CD4-positive, alpha-beta T cell treated with Interleukin-4 for 1 hour (primary cell): ENCODE measurements around the gene PRR29.
"Not testable (repeated sequence)": the region's sequence is repeated elsewhere in the genome, so short reads cannot be mapped to it uniquely, and the experiment has no call there.

ENCODE experiments used
- DNase-seq, 2 donors: peaks; one replicate each; pipeline ENCODE4 v3.0.0-alpha.2; 2020 to 2022

Gene PRR29

DNA sequence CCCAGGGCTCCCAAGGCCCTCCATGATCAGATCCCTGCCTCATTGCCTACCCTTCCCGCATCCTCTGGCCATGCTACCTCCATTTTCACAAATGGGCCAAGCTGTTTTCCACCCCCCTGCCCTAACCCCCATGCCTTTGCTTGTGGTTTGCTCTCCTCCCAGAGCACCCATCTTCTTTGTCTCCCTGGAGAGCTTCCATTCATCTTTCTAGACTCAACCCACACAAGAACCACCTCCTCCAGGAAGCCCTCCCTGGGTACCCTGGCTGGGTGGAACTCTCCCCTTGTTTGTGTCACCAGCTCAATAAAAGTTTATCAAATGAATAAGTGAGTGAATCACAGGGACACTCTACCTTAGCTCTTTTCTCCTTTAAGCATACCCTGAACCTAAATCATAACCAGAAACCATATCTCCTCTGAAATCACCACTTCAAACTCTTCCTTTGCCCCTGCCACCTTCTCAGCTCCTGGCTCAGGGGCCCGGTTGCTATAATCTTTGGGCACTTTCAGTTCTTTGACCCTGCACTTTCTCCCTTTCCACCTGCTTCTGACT lies 22.5 kb upstream of the PRR29 start:
- DNase-seq: no peak

DNA sequence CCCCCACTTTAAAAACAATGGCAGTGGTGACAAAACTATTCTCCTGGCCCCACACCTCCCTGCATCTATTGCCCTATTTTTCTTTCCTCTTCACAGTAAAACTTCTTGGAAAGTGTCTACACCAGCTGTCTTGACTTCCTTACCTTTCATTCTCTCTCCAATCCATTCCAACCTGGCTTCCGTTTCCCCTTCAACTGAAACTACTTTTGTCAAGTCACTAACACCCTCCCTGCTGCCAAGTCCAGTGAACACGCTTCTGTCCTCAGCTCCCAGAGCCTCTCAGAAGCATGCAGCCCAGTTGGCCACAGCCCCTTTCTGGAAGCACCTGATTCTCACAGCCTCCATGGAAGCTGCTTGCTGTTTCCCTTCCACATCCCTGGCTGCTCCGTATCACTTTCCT lies 21.4 kb upstream of the PRR29 start:
- no peak for DNase-seq

DNA sequence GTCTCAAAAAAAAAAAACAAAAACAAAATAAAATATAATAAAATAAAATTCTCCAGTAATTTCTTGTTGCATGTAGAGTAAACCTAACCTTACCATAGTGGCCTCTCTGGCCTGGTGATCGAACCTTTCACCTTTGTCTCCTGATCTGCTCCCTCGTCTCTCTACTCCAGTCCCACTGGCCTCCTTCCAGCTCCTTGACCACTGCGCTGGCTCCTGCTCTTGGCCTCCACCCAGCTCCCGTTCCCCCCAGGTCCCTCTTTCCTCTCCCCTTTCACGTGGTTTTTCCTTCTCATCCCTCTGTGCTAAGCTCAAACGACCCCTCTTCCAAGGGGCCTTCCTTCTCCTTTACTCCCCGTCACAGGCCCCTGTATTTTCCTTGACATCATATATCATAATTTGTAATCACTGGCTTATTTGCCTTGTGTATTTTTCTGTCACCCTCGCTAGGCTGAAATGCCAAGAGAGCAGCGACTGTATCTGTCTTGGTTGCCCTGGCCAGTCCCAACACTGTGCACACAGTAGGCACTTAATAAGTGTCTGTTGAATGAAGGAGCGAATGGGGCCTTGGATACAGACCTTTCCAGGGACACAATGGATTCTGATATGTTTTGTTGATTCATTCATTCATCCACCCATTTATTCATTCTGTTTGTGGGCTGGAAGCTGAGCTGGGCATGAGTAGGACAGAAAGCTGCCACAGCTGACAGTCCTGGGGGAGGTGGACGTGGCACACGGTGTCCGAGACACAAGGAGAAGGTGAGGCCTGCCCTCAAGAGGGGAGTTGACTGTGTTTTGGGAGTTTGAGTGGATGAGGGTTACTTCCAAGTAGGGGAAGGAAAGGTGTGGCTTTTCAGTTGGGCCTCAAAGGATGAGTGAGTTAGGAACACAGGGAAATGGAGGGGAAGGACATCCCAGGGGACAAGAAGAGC lies 19.6 kb upstream of the PRR29 start:
- DNase-seq: no peak

DNA sequence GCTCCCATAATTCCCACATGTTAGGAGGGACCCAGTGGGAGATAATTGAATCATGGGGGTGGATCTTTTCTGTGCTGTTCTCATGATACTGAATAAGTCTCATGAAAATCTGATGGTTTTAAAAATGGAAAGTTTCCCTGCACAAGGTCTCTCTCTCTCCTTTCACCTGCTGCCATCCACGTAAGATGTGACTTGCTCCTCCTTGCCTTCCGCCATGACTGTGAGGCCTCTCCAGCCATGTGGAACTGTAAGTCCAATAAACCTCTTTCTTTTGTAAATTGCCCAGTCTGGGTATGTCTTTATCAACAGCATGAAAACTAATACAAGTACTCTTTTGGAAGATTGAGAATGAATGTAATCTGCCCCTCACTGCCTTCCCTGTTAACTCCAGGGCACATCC lies 15.5 kb upstream of the PRR29 start:
- DNase-seq: not testable (repeated sequence)

DNA sequence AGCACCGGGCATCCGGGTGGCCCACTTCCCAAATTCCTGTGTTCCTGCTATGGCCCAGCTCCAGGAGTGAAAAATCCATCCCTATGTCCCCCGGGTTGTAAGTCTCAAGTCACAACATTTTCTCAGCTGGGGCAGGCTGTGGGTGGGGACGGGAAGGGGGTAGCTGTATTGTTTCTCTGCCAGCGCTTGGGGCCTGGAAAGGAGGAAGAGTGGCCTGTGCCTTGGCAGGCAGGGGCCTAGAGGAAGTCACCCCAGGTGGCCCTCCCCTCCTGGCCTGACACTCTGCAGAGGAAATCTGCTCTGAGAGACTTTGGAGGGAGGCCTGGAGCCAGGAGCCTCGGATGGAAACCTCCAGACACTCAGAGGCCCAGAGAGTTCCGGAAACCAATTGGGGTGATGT lies 14.8 kb upstream of the PRR29 start:
- DNase-seq: no peak

DNA sequence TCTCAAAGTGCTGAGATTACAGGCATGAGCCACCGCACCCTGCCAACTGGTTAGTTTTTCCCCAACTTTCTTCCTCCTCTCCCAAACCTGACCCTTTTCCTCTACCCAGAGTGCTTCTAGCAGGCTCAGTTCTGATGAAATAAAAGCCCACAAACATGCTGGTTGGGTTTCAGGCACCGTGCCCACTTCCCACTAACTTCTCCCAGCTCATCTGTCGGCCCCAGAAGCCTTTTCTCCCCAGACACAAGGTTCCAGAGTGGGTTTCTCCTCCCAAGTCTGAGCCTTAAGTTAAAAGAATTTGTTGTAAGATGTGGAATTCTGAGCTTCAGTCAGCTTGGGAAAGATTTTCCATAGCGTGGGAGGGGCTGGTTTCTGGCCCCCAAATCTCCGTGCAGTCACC lies 13.9 kb upstream of the PRR29 start:
- no peak for DNase-seq

DNA sequence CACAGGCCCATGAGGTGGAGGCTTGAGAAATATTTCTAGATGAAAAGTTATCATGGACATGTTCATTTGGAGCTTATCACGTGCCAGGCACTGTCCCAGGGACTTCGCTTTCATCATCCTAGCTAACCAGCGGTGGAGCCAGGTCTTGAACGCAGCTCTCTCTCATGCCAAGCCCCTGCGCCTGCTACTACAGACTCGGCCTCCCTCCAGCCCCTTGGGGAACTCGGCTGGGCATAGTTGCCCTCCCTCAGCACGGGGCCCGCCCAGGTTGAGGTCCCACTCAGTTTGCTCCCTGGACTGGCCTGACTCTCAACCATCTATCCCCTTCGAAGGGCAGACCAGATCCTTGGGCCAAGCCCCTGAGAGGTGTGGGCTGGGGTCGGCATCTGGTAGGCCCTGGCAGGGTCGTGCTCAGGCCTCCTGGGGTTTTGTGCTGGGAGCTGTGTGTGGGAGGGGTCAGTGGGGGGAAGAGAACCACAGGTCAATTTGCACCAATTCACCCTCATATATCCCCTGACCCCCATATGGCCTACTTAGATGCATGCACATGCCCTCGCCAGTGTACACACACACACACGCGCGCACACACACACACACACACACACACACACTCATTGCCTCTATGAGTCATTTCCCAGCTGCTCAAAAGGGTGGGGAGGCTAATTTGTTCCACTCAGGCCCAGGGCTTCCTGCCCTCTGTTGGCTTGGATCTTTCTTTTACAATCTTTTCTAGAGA lies 13.3 kb upstream of the PRR29 start:
- DNase-seq: peak; percentile 72 to 80

DNA sequence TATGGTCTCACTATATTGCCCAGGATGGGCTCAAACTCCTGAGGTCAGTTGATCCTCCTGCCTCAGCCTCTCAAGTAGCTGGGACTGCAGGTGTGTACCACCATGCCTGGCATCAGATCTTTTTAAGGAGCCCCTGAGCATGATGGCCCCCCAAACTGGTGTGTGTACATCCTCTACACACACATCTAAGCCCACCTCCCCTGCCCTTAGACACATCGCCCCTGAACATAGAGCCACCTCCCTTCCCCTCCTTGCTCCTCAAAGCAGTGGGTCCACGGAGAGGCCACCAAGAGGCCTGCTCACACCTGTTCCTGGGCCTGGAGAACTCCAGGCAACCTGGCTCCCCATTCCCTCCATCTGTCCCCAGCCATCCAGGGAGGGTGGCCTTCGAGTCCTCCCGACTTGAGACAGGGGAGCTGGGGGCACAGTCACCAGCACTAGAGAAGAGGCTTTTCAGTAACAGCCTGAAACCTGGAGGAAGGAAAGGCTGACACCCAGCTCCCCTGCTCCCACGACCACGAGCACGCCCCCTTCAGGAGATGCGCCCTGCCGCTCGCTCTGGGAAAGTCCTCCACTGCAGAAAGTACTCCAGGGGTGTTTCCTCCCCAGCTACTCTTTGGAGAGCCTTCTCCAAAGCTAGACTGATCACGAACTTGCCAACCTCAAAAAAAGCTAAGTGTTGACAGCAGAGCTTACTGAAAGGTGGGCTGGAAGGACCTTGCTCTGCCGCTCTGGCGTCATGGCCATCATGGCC lies 12.6 kb upstream of the PRR29 start:
- no peak for DNase-seq

DNA sequence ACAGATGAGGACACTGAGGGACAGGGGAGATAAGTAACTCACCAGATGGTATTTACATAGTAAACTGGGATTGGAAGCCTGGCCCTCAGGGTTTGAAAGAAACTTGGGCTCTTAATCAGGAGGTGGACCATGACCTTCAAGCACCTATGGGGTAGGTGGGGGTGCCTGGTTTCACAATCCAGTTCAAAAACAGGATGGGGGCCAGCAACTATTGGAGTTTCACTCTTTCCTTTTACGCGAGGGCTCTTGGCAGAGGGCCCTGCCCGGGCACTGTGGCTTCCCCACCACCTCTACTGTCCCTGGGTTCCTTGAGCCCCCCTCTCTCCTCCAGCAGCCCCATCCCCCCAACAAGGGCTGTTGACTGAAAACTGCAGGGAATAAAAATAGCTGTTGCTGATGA lies 11.3 kb upstream of the PRR29 start:
- no peak for DNase-seq

DNA sequence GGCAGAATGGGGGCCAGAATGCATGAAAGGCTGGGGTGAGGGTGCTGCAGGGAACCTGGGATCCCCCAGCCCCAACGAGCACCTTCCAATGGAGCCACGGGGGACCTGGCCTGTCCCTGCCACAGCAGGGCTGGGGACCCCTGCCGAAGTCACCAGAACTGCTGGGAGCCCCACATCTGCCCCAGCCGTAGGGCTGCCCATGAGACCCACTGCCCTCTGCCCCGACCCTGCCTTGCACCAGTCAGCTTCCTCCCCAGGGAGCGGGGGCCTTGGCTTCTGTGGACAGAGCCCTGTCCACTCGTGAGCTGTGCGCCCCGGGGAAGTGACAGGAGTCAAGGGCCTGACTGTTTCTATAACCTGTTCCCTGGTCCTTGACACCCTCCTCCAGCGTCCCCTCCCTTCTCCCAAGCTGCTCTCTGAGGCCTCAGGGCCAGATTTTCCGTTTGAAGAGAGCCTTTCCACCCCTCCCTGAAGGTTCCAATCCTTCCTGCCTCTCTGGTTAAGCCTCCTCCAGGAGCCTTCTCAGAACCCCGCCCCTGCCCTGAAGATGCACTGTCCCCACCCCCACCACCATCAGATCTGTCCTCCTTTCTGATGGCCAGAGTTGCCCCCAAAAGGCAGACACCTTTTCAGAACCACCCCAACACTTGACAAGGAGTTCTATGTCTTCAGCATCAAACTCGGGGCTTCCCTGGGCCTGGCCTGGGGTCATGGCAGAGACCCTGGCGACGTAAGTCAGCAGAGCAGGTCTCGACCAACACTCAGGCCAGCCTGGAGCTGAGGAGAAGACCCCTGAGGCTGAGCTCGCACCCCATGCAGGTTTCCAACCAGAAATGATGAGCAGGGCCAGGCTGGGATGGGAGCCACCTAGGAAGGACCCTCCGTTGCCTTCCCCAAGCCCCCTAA lies 10.7 kb upstream of the PRR29 start:
- no peak for DNase-seq

DNA sequence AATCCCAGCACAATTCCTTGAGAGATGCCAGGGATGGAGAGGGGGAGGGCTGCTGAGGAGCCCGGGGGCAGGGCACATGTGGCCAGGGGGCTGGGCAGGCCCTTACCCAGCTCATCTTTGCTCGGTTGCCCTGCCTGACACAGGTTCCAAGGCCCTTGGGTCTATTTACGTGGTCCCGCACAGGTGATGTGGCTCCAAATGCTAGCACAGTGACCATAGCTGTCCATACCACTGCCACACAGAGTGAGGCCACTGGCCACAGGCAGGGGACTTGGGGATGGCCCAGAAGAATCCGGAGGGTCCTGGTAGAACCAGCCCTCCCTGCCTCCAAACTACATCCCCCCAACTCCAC lies 10.0 kb upstream of the PRR29 start:
- no peak for DNase-seq

DNA sequence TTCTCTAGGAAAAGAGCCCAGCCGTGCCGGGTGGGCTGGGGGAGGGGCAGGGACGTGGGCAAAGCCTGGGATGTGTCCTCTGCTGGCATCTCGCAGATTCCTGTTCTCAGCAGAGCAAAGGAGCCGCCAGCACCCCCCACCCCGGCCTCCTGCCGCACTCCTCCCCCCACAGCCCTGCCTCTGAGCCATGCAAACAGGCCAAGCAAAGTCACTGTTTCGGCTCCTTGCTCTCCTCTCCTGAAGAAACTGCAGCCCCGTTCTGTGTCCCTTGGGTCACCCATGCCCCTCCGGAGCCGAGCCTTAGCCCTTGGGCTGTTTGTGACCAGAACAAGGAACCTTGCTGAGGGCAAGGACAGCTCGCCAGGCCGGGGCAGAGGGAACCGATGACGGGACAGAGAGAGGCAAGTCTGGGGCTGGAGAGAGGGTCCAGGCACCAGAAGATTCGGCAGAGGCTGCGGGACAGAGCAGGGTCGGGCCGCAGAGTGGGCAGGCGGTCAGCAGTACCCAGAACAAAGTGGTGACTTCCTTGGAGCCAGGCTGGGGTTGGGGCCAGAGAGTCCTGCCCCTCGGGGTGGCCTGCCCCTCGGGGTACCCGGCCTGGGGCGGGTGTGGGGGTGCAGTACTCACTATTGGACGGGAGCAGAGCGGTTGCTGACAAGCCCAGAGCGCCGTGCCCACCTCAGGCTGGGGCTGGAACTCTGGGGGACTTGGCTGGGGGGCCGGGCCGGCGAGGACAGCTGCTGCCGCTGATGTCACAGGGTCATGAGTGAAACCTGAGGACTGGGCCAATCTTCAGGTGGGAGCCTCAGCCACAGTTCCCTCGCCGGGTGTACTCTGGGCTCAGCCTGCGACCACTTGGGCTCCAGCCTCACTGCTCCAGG lies 9.2 kb upstream of the PRR29 start:
- no peak for DNase-seq

DNA sequence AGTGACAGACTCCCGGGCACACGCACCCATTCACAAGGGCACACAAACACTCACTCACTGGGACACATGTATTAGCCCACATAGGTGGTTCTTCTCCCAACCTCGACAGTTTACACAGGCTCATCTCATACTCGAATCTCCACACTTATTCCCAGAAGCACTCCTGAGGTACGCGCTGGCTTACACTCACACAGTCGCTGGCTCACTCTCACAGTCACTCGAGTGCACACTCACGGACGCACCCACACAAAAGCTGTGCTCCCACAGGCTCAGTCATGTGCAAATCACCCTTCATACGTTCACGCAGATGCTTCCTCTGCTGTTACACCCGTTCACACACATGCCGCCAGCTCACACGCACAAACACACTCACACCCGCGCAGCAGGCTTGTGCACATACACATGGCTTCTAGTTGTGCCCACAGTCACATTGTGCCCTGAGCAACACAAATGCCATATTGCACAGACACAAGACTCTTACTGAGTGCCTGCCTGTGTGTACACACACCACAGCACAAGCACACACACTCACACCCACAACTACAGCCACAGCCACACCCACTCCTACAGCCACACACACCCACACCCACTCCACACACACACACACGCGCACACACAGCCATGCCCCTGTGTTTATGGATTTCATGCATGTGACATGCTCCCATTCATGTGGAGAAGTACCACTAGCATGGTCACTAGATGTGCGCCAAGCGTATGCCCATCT lies 8.4 kb upstream of the PRR29 start:
- no peak for DNase-seq

DNA sequence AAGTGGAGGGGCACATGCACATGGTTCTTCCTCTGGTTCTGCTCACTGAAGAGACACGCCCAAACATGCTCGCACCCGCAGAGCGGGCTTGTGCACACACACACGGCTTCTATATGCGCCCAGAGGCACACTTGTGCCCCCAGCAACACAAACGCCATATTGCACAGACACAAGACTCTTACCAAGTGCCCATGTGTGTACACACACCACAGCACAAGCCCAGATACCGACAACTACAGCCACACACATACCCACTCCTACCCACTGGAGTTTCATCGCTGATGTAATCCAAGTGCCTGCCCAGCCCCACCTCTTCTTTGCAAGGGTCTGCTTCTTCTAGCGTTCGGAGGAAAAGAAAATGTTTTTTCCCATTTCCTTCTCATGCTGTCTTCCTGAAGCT lies 6.5 kb upstream of the PRR29 start:
- DNase-seq: no peak

DNA sequence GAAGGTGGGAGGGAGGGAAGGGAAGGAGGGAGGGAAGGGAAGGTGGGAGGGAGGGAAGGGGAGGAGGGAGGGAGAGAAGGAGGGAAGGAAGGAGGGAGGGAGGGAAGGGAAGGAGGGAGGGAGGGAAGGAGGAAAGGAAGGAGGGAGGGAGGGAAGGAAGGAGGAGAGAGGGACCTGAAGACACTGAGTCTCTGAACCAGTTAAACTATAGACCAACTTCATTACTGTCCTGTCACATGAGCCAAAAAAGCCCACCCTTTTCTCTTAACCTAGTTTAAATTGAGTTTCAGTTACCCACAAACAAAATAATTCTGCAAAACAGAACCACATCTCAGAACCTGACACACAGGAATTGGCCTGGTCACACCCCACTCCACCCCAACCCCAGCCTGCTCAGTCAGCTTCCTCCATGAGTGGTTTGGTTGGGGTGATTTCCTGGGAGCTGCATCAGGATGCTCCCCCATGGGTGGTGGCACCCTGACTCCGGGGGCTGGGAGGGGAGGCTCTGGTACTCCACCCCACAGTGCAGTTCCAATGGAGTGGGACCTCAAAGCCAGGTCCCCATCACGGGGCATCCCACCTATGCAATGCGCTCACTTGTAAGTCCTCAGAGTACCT lies 4.7 kb upstream of the PRR29 start:
- DNase-seq: peak; percentile 37 to 65

DNA sequence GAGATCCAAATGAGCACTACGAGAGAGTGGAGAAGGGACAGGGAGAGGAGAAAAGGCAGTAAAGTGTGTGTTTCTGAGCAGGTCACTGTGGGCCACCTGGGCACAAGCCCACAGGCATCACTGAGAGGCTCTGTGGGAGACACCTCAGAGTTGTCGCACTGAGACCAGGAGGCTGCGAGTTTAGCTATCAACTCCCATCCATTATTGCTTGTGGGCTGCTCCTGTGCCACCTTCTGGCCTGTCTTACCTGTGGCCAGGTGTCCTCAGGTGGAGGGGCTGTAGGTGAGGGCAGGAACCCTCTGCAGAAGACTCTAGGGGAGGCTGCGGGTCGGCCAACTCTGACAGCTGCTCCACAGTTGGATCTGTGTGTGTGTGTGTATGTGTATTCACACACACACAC lies 2.5 kb upstream of the PRR29 start:
- peak in 1 of 2 donors; percentile 7 for DNase-seq

DNA sequence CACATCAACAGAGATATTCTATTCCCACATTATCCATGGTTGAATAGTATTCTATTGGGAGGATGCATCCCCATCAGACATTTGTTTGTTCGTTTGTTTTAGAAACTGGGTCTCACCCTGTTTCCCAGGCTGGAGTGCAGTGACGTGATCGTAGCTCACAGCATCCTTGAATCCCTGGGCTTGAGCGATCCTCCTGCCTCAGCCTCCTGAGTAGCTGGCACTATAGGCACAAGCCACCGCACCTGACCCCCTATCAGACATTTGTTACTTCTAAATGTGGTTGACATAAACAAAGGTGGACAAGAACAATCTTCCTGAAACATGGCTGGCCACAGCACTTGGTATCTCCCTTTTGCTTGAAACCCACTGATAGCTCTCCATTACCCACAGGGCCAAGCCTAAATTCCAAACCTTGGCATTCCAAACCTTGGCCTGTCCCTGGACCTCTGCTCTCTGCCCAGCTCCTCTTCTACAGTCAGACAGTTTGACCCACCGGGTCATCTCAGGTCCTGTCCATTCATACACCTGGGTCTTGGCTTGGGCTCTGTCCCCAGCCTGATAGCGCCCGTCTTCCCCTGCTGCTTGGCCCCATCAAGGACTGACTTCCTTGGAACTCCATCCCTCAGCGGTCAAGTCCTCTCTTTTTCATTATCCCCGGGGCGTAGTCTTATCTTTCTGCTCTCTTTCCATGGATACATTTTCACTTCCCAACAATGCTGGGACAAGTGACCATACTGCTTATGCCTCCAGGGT lies 1.5 kb upstream of the PRR29 start:
- DNase-seq: peak in 1 of 2 donors; percentile 7

DNA sequence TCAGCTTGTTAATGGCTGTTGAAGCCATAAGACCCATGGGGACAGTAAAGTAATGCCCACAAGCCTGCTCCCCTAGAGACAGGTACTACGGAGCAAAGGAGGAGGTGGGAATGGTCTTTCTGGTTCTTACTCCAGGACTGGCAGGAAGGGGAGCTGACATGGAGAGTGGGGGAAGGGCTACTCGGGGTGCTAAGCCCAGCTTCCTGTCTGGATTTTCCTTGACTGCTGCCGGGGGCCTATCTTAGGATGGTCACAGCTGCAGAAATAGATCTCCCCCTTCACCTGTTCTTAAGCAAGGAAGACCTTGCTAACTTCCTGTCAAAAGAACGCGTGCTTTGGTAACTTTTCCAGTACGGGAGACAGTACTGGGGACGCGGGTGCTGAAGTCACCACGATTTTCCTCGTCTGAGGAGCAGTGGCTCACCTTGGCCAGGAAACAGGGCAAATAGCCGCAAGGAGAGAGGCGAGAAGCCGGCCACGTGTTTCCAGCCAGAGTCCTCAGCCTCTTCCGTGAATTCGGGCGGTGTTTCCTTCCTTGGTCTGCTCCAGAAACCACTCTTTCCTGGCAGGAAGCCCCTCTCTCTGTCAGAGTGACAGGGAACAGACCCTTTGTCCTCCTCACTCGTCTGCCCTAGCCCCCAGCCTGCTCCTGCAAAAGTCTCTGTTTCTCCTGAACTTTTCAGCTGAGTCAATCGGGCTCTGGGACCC lies 656 bp upstream of the PRR29 start:
- peak in 1 of 2 donors; percentile 11 for DNase-seq
